Naive thymus-derived CD8-positive, alpha-beta T cell (primary cell): Measurements from ENCODE around the gene MIF4GD. TPM values are rescaled to one million over a fixed set of nuclear protein-coding genes. Genes with fewer than 3 reads are reported as not detected.
"Not testable (repeated sequence)": the region's sequence is repeated elsewhere in the genome, so short reads cannot be mapped to it uniquely, and the experiment has no call there.

Experiments
- ATAC-seq, 2 donors: fragments of 150-1000 bp; cut with Tn5 transposase in 1 of 2; sonication (Bioruptor Pico), chemical (Tn5 transposase) in 1 of 2; 1 replicate in 1 of 2; 2 replicates in 1 of 2; pipeline ENCODE4 v1.10.0; 2021; ENCODE audit warnings: mild to moderate bottlenecking in 2 of 2, moderate library complexity in 2 of 2
- POLR2A ChIA-PET: fragments of 350-600 bp; sonication (Branson Sonifier 250); formaldehyde crosslinking; loops from one replicate; lab custom pipeline; 2021; ENCODE audit warnings: antibody characterized with exemption; lab: Charles Lee
- DNase-seq, 10 donors: peaks; one replicate each; pipeline versions ENCODE4 v3.0.0 to v3.0.0-alpha.2; 2020 to 2022
- H3K27ac Mint-ChIP-seq, 10 donors: one replicate each; pipeline ENCODE4 v1.8.0; 2020 to 2022; ENCODE audit warnings: mild to moderate bottlenecking in 10 of 10, mixed read lengths in 10 of 10, moderate library complexity in 4 of 10, inconsistent platforms in 1 of 10
- H3K27me3 Mint-ChIP-seq, 5 donors: one replicate each; pipeline ENCODE4 v1.8.0; 2021 to 2022; ENCODE audit warnings: mixed read lengths in 5 of 5
- H3K36me3 Mint-ChIP-seq, 3 donors: one replicate each; pipeline ENCODE4 v1.8.0; 2020 to 2022; ENCODE audit warnings: mixed read lengths in 3 of 3, mild to moderate bottlenecking in 2 of 3, inconsistent platforms in 1 of 3
- H3K4me1 Mint-ChIP-seq, 4 donors: one replicate each; pipeline ENCODE4 v1.8.0; 2021 to 2022; ENCODE audit warnings: mixed read lengths in 4 of 4
- H3K4me3 Mint-ChIP-seq, 10 donors: one replicate each; pipeline ENCODE4 v1.8.0; 2020 to 2022; ENCODE audit warnings: mild to moderate bottlenecking in 10 of 10, mixed read lengths in 10 of 10, moderate library complexity in 6 of 10, inconsistent platforms in 1 of 10
- H3K9me3 Mint-ChIP-seq, 9 donors: one replicate each; pipeline ENCODE4 v1.8.0; 2020 to 2022; ENCODE audit warnings: mixed read lengths in 9 of 9, mild to moderate bottlenecking in 3 of 9, inconsistent platforms in 1 of 9, moderate library complexity in 1 of 9
- polyA plus RNA-seq, 3 donors: library from polyadenylated mRNA; unstranded; fragments of 300-500 nt; fragmentation: Illumina TruSeq; gene quantifications; one replicate each; pipeline ENCODE4 v1.2.3, GENCODE V29; 2021
- total RNA-seq, 8 experiments: library from RNA in 2 of 8; stranded (reverse) in 2 of 8; gene quantifications; one replicate each; pipeline ENCODE4 v1.2.3 and lab custom pipeline; 2021 to 2026

MIF4GD gene
- total and polyA plus RNA-seq, 5 experiments from 2014 or later, result 37.3 to 96.6 (median 76.2) TPM

DNA sequence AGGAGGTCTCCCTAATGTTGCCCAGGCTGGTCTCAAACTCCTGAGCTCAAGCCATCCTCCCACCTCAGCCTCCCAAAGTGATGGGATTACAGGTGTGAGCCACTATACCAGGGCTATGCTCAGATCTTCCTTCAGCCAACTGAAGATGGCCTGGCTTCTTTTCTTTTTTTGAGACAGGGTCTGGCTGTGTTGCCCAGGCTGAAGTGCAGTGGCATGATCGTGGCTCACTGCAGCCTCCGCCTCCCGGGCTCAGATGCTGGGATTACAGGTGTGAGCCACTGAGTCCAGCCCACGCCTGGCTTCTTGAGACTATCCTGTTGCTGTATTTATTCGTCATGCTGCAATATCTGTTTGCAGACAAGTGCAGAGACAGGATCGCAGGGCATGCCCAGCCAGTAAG, 14.1 kb upstream of the MIF4GD start:
- ATAC-seq, result no peak
- H3K4me3 Mint-ChIP-seq, result no peak overlapping the region
- H3K36me3 Mint-ChIP-seq, result peaks cover 0 to 29% (median 9%) of the 10 kb centered on the region in 3 donors
- H3K27ac Mint-ChIP-seq, result no peak overlapping the region
- POLR2A ChIA-PET, result interaction anchor here (0.6 to 4.1 kb wide), 2 partner anchors 13 to 107 kb away, joined by 6 to 14 read pairs; partner anchors contain the start of gene MIF4GD
- H3K4me1 Mint-ChIP-seq, result peaks cover 10 to 21% (median 16%) of the 10 kb centered on the region in 4 donors
- DNase-seq, result no peak
- H3K27me3 Mint-ChIP-seq, result no peaks in the 10 kb centered on the region
- H3K9me3 Mint-ChIP-seq, result no peaks in the 10 kb centered on the region

DNA sequence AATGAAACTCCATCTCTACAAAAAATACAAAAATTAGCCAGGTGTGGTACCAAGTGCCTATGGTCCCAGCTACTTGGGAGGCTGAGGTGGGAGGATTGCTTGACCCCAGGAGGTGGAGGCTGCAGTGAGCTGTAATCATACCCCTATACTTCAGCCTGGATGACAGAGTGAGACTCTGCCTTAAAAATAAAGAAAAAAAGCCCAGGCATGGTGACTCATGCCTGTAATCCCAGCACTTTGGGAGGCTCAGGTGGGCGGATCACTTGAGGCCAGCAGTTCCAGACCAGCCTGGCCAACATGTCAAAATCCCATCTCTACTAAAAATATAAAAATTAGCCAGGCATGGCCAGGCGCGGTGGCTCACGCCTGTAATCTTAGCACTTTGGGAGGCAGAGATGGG, 9.2 kb upstream of the MIF4GD start:
- H3K27me3 Mint-ChIP-seq, H3K4me3 Mint-ChIP-seq, H3K27ac Mint-ChIP-seq, DNase-seq, H3K4me1 Mint-ChIP-seq, H3K9me3 Mint-ChIP-seq, ATAC-seq: not testable (repeated sequence)
- peaks cover 0 to 35% (median 6%) of the 10 kb centered on the region in 3 donors for H3K36me3 Mint-ChIP-seq
- POLR2A ChIA-PET, result interaction anchor here (1.0 to 1.2 kb wide), 2 partner anchors 9 to 18 kb away, joined by 3 to 5 read pairs; partner anchors contain the start of genes GGA3, MRPS7 and SLC25A19

DNA sequence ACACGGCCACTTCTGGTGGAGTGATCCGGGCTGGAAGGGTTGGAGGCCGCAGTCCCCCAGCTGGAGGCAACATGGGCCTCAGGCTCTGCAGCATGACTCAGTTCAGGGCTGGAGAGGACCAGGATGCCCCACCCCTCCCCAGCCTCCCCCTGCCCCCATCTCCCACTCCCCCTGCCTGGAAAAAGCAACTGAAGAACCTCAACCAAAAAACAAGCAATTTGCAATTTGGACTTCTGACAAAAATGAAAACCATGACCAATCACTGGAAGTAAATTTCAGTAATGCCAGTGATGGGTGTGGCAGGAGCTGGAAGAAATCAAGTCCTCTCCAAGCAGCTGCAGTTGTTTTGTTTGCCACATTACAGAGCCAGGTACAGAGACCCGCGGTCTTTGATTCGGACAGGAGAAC, 6.6 kb upstream of the MIF4GD start:
- Mint-ChIP-seq H3K4me1 (peaks cover 2 to 12% (median 9%) of the 10 kb centered on the region in 4 donors), H3K4me3 (no peak overlapping the region), H3K36me3 (peaks cover 0 to 30% (median 4%) of the 10 kb centered on the region in 3 donors), H3K9me3 (no peaks in the 10 kb centered on the region), H3K27me3 (no peaks in the 10 kb centered on the region), H3K27ac (no peak overlapping the region)
- DNase-seq, result no peak
- no peak for ATAC-seq
- POLR2A ChIA-PET, result interaction anchor here (2.7 kb wide), 1 partner anchor 12 kb away, joined by 10 read pairs; the partner anchor contains the start of gene SLC25A19

DNA sequence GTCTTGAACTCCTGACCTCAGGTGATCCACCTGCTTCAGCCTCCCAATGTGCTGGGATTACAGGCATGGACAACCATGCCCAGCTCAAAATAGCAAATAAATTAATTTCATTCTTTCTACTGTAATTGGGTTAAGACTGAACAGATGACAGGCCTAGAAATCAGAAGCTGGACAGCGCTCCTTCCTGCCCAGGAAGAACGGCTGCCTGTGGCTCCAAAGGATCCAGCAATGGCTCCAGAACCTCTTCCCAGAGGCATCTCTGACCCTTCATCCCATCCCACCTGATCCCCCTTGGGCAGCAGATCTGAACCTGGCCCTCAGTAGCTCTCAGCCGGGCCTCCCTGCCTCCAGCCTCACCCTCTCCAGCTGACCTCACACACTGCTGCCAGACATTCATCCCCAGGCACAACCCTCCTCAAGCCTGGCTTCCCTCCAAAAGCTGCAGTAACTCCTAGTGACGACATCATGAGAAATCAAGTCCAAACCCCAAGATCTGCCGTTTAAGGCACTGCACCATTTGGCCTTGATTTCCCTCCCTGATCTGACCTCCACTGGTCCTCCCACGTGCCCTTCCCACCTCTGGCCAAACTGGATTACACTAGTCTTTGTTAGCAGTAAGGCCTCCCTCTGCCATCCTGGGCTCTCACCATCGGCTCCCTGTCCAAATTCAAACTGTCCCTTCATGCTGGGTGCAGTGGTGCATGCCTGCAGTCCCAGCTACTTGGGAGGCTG, 3.1 kb upstream of the MIF4GD start:
- no peaks in the 10 kb centered on the region for H3K27me3 Mint-ChIP-seq
- no peaks in the 10 kb centered on the region for H3K9me3 Mint-ChIP-seq
- H3K4me1 Mint-ChIP-seq, result peaks cover 12 to 28% (median 26%) of the 10 kb centered on the region in 4 donors
- H3K27ac Mint-ChIP-seq, result peak overlapping the region in 6 of 10 donors; percentile 38 to 83 (median 66)
- POLR2A ChIA-PET, result interaction anchor here (0.6 to 5.2 kb wide), 4 partner anchors 13 to 90 kb away, joined by 3 to 128 read pairs (median 6); partner anchors contain the start of genes GGA3, MRPS7 and SLC25A19
- H3K4me3 Mint-ChIP-seq, result peak overlapping the region in 7 of 10 donors; percentile 11 to 65 (median 36)
- H3K36me3 Mint-ChIP-seq, result peaks cover 0 to 12% (median 0%) of the 10 kb centered on the region in 3 donors
- no peak for DNase-seq
- ATAC-seq, result no peak

DNA sequence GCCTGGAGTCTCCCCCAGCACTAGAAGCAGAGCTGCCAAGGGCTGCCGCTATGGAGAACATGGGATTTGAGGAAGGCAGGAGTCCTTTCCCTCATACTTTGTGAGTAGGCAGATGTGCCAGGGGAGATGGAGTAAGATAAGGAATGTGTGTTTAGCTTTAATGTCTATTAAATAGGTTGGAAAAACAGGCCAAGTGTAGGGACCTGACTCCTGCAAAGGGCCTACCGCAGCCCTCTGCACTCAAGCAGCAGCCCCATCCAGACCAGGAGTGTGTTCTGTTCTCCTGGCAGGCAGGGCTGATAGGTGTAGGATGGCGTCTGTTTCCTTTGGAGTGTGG, 1.8 kb upstream of the MIF4GD start:
- no peak for ATAC-seq
- no peaks in the 10 kb centered on the region for H3K9me3 Mint-ChIP-seq

DNA sequence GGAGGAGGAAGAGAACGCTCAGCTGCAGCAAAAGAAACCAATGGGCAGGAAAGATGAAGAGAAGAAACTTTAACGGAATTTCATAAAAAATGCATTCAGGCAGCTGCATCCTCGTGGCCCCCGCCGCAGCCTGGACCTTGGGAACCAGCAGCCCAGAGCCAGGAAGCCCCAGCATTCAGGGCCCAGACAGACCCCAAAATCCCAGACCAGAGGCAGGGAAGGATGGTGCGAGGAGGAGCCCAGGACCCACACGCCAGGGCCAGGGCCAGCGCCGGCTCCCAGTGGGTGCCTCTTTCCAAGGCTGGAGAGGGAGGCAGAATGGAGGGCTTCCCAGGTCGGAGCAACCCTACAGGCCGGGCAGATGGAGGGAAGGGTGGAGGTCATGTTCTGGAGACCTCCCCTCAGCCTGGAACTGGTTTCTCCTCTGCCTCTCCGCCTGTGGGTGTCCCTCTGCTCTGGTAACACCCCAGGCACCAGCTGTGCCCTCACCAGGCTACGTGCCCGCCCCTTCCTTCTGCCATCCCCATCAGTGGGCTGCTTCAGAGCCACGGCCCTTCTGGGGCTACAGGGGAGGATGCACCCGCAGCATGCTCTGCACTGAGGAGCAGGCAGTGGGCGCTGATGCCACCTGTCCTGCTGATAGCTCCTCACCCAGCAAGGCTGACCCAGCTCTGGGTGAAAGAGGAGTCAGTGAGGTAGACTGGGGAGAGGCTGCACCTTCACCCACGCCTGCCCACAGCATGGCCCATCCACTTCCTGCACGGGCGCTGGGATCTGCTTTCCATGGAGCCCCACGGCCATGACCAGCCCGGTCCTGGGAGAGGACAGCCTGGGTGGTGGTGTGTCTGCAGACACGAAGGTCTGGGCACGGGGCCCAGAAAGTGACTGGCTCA, 1.2 kb upstream of the MIF4GD start:
- Mint-ChIP-seq H3K27me3 (no peaks in the 10 kb centered on the region), H3K27ac (peak overlapping the region; percentile 65 to 93 (median 90)), H3K4me1 (peaks cover 13 to 34% (median 28%) of the 10 kb centered on the region in 4 donors), H3K9me3 (no peaks in the 10 kb centered on the region), H3K36me3 (peaks cover 0 to 9% (median 0%) of the 10 kb centered on the region in 3 donors), H3K4me3 (peak overlapping the region; percentile 76 to 91 (median 84))
- no peak for DNase-seq
- no peak for ATAC-seq
- POLR2A ChIA-PET, result interaction anchor here (0.8 to 5.2 kb wide), 10 partner anchors 12 to 504 kb away, joined by 3 to 128 read pairs (median 10); partner anchors contain the start of genes FDXR, GGA3, GRB2 and MRPS7

More for the DNA sequence above, 1.8 kb upstream of the MIF4GD start:
- H3K27ac Mint-ChIP-seq, result peak overlapping the region in 9 of 10 donors; percentile 49 to 82 (median 66)
- peaks cover 0 to 10% (median 0%) of the 10 kb centered on the region in 3 donors for H3K36me3 Mint-ChIP-seq
- POLR2A ChIA-PET, result interaction anchor here (3.0 to 5.2 kb wide), 3 partner anchors 12 to 17 kb away, joined by 14 to 128 read pairs (median 127); partner anchors contain the start of genes GGA3, MRPS7 and SLC25A19
- no peaks in the 10 kb centered on the region for H3K27me3 Mint-ChIP-seq
- peaks cover 13 to 34% (median 28%) of the 10 kb centered on the region in 4 donors for H3K4me1 Mint-ChIP-seq
- H3K4me3 Mint-ChIP-seq, result peak overlapping the region; percentile 47 to 91 (median 72)
- no peak for DNase-seq

DNA sequence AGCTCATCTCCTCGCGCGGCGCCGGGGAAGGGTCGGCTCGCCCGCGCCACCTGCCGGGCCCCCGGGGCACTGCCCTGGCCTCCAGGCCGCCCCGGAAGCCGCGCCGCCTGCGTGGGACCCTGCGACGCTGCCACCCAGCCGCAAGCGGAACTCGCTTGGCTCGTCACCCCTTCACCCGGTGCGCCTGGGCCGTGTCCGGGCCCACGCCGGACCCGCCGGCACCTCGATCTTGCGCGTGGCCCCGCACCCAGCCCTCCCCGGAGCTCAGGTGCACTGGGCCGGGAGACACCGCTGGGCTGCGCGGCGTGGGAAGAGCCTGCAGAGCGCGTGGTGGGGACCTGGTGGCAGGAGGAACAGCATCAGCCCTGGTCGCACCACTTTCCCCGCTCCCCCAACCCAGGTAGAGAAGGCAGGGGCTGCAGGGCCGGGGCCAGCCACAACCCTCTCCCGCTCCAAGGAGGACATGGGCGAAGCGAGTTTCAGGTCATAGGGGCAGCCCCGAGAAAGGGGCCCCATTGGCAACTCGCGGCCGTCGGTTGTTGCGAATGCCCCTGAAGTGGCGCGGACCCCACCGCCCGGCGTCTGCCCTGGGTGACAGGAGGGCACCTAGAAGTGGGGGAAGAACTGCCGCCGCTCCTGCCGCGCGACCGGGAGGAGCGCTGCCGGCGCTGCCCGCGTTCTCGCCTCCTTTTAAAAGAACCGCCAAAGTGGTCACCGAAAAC, 363 bp upstream of the MIF4GD start:
- POLR2A ChIA-PET, result interaction anchor here (0.5 to 5.2 kb wide), 41 partner anchors 11 to 512 kb away, joined by 3 to 128 read pairs (median 4); partner anchors contain the start of genes FDXR, GGA3, GRB2 and JPT1
- Mint-ChIP-seq H3K4me1 (peaks cover 13 to 34% (median 28%) of the 10 kb centered on the region in 4 donors), H3K9me3 (no peaks in the 10 kb centered on the region), H3K27me3 (no peaks in the 10 kb centered on the region), H3K4me3 (peak overlapping the region; percentile 76 to 91 (median 84)), H3K36me3 (peaks cover 0 to 13% (median 0%) of the 10 kb centered on the region in 3 donors), H3K27ac (peak overlapping the region; percentile 65 to 93 (median 90))
- peak; percentile 83 to 88 for ATAC-seq
- peak; percentile 79 to 92 (median 90) for DNase-seq

DNA sequence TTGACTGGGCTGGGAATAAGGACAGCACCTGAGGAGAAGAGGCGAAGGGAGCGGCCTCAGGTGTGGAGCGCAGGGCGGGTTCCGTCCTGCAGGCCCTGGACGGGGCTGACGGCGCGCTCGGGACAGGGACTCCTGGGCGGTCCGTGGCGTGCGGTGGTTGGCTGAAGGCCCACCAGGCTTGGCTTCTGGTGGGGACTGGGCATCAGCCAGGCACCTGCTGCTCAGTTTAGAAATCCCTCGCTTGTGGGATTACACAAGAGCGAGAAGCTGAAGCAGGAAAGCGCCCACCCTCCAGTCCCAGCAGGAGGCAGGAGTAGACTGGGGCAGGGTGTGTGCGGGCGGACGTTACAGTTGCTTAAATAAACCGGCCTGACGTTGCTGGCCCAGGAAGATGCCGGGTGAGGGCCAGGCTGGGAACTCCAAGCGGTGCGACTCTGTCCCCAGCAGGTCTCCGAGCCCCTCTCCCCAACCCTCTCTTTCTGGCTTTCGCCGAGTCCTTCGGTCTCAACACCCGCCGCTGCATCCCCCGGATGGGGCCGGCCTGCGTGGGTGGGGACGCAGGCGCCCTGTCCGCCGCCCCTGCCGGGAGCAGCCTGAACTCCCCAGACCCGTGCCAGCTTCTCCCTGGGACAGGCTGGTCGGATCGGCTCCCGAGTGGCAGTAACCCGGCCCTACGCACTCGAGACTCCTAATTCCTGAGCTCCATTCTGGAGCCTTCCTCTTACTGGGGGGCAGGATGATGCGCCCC, 639 bp downstream of the MIF4GD start:
- peak overlapping the region; percentile 31 to 92 (median 84) for H3K27ac Mint-ChIP-seq
- peak overlapping the region; percentile 75 to 92 (median 80) for H3K4me3 Mint-ChIP-seq
- ATAC-seq (peak; percentile 26 to 36), DNase-seq (peak in 6 of 10 donors; percentile 14 to 68 (median 38))
- H3K36me3 Mint-ChIP-seq, result peaks cover 0 to 23% (median 0%) of the 10 kb centered on the region in 3 donors
- no peaks in the 10 kb centered on the region for H3K27me3 Mint-ChIP-seq
- peaks cover 13 to 34% (median 28%) of the 10 kb centered on the region in 4 donors for H3K4me1 Mint-ChIP-seq
- no peaks in the 10 kb centered on the region for H3K9me3 Mint-ChIP-seq
- POLR2A ChIA-PET, result interaction anchor here (0.5 to 5.2 kb wide), 44 partner anchors 10 to 513 kb away, joined by 3 to 128 read pairs (median 4); partner anchors contain the start of genes FDXR, GGA3, GRB2 and JPT1

DNA sequence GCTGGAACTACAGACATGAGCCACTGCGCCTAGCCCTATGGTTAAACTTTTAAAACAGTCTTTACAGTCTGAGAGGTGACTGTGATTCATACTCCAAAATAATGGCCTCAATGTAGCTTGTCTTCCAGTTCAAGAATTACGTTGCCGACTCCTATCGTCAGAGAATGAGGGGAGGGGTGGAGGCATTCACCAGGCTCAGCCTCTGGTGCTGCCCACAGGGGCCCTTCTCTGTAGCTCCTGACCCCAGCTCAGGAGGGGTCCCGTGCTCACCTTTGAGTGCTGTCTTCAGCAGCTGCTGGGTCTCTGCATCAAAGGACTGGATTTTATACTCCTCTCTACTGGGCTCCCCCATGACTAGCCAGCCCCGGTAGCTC, 1.2 kb downstream of the MIF4GD start:
- peaks cover 10 to 34% (median 28%) of the 10 kb centered on the region in 4 donors for H3K4me1 Mint-ChIP-seq
- H3K9me3 Mint-ChIP-seq, result no peaks in the 10 kb centered on the region
- peaks cover 0 to 26% (median 0%) of the 10 kb centered on the region in 3 donors for H3K36me3 Mint-ChIP-seq
- ATAC-seq (no peak), DNase-seq (no peak)
- H3K4me3 Mint-ChIP-seq, result peak overlapping the region; percentile 75 to 92 (median 80)
- H3K27ac Mint-ChIP-seq, result peak overlapping the region; percentile 31 to 92 (median 85)
- POLR2A ChIA-PET, result interaction anchor here (0.6 to 5.2 kb wide), 15 partner anchors 9 to 510 kb away, joined by 3 to 128 read pairs (median 4); partner anchors contain the start of genes GGA3, GRB2, JPT1 and MRPS7
- H3K27me3 Mint-ChIP-seq, result no peaks in the 10 kb centered on the region

DNA sequence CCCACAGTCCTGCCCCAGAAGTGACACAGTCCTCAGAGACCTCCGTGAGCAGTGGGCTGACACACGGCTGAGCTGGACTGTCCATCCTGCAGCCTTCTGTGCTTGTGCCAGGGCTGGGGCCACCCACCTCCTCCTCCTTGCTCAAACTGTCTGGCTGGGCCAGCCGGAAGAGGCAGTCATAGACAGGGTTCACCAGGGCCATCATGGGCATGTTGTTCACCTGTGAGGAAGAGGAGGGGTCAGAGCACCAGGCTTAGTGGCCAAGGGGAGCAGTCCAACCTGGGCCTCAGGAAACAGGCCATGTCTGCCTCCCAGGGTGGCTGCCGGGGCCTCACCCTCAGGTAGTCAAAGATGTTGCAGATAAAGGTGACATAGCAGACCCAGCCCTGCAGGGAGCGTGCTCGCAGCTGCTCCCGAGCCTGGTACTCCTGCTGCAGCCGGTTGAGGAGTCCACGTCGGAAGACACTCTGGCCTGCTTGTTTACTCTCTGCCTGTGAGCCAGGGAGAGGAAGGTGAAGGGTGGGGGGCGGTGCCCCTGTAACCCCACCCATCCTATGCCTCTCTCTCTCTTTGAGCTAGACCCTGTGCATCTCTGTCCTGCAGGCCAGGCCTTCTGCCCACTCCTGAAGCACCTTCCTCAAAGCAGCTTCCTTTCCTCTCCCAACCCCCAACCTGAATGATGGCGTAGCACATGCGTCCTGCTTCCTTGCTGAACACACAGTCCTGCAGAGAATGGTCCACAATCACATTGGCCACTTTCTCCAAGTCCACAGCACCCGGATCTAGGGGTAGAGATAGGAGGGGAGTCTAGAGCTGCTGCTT, 3.4 kb downstream of the MIF4GD start:
- H3K27ac Mint-ChIP-seq, result peak overlapping the region in 5 of 10 donors; percentile 31 to 84 (median 72)
- POLR2A ChIA-PET, result interaction anchor here (0.7 kb wide), 1 partner anchor 1260 kb away, joined by 4 read pairs; no protein-coding TSS in a partner anchor
- ATAC-seq, result no peak

More for the DNA sequence above, 3.4 kb downstream of the MIF4GD start:
- Mint-ChIP-seq H3K27me3 (no peaks in the 10 kb centered on the region), H3K4me3 (peak overlapping the region in 1 of 10 donors; percentile 20), H3K9me3 (no peaks in the 10 kb centered on the region), H3K4me1 (peaks cover 10 to 35% (median 25%) of the 10 kb centered on the region in 4 donors), H3K36me3 (peaks cover 0 to 41% (median 4%) of the 10 kb centered on the region in 3 donors)
- no peak for DNase-seq
